Activated T-helper 9 cell treated with anti-CD3 and anti-CD28 coated beads, Interleukin-2, amount 50 U/mL, for 16 hours (primary cell): ENCODE data around the gene PCDH12.

Source experiments
- DNase-seq: peaks from one replicate; pipeline ENCODE4 v3.0.0-alpha.2; 2020; ENCODE audit warnings: low read depth

Gene PCDH12

GRCh38 chr5:141958113-141958512, at the start of gene PCDH12:
Gene PCDH12 (minus strand): TSS chr5:141958202. CDS start chr5:141957851, 351 bp downstream.
- no peak for DNase-seq

GRCh38 chr5:142007237-142007544, 49.2 kb upstream of the PCDH12 start:
- DNase-seq = no peak

DNA sequence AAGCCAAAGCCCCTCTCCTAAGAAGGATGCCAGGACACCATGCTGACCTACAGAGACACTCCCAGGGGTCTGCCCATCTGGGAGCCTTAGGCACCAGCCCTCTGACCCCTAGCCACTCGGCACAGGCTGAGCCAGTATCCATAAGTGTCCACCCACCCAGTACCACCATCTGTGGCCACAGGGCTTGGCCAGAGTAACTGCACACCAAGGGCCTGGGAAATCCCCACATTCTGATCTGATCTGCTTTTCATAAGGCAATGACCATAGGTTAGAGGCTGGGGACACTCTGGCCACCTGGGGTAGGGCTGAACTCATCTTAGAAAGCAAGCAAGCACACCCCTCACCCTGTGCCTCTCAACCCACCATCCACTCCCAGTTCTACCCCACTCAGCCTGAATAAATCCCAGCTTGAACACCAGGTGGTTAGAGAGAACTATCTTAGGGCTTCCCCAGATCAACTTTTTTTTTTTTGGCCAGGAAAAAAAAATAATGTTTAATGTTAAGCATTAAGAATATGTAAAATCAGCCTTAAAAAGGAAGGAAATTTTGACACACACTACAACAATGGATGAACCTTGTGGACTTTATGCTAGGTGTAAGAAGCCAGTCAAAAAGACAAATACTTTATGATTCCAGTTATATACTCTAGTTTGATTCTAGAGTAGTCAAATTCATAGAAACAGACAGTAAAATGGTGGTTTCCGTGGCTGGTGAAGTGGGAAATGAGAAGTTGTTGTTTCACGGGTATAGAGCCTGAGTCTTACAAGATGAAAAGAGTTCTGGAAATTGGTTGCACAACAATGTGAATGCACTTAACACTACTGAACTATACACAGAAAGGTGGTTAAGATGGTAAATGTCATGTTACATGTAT, 48.6 kb upstream of the PCDH12 start:
- no peak for DNase-seq

DNA sequence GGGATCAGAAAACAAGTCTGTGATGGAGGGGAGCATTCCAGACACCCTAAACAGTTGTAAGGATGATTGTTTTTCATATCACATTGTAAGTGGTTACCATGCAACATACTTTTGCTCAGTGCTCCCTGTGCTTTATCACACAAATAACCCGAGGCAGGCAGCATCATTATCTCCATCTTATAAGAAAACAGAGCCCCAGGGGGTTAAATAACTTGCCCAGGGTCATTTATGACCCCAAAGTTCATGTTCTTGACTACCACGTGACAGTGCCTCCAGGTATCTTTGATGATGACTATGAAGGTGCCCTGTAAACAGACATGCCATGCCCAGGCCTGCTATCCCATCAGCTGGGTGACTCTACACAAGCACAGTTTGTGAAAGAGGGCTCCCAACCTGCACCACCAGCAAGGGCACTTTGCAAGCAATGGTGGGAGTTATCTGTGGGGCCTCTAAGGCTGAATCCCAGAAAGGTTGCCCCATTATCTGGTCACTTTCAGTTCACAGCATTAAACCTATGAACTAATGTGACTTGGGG, 45.3 kb upstream of the PCDH12 start:
- DNase-seq = no peak

DNA sequence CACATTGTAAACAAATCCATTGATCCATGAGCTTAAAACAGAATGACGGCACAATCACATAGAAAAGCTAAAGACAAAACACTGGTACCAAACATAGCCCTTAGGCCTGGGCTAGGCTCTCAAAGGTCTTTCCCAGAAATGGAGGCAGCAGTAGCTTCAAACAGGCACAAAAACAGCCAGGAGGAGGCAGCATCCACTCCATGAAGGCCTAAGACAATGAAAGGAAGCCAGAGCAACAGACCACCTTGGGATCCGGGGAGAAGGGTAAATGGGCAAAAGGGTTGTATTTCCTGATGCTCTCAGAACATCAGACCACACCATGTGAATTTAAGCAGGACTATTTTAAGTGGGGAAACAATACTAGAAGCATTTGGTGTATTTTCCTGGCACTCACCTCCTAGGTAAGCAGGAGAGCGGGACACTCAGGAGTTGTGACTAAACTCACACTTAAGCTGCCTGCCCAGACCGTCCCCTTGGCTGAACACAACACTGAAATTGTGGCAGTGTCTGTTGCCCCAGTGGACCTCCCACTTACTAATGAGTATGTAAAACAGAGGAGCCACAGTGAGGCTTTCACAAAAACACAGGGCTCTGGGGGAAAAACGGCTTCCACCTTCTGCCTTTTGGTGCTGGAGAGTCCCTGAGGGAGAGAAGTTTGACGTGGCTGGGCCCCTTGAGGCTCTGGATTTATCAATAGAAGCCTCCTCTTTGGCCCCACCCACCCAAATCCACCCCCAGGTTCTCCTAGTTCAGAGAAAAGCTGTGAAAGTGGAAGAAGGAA, 42.9 kb upstream of the PCDH12 start:
- DNase-seq = no peak

GRCh38 chr5:142000173-142000572, 42.2 kb upstream of the PCDH12 start:
- no peak for DNase-seq

GRCh38 chr5:141997358-141997960, 39.5 kb upstream of the PCDH12 start:
- no peak for DNase-seq

GRCh38 chr5:141995656-141996055, 37.7 kb upstream of the PCDH12 start:
- no peak for DNase-seq

- no peak for DNase-seq
Observed at GRCh38 chr5:141994511-141995136, 36.6 kb upstream of the PCDH12 start.

DNA sequence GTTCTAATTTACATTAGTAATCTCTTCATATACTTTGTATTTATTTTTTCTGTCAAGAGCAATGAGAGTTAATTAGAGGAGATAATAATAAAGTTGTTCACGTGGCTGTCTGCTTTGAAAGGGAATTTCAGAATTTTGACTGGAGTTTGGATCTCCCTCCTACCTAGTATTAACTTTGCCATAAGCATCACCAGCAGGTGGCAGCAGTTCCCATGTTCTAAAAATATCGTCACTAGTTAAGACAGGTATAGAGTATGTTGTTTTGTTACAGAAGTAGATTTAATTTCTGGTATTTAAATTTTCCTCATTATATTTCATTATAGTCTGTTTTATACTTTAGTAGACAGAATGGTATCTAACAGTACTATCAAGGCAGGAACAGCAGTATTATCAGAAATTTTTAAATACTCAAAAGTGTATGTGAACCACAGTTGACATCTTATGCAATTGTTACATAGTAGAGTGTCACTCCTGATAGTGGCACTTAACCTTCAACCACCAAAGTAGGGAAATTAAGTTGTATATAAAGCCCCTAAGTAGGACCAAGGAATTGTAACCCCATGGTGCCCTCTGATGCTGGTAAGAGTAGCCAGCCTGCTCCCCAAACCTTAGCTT, 34.5 kb upstream of the PCDH12 start:
- peak; percentile 67 for DNase-seq

DNA sequence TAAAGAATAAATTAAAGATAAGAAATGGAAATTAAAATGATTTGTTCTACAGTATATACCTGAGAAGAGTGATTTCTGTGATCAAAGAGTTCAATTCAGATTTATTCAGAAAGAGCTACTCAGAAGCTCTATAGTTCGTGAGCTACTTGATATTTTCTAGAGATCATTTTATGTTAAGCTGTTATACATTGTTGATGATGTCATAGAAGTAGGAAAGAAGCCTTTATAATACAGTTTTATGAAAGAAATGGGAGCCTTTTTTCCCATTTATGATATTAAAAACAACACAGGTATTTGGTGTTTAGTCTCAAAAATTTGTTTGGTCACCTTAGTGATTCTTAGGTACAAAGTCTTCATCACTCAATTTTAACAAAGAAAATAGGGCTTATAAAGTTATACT, 31.7 kb upstream of the PCDH12 start:
- DNase-seq = no peak

DNA sequence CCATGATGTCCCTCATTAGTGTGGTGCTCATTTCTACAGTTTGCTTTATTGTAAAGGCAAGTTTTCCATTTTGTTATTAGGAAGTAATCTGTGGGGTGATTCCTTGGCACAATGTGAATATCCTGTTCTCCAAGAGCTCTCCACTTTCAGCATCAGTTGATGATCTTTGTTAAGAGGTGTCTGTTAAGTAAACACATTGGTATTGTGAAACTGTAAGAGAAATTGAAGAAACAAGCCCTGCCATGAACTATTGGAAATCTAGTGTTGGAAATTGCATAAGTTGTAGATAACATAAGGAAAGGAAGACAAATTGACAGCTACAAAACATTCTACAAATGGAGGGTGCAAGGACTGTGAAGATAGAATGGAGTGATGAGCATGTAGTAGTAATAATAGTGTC, 28.1 kb upstream of the PCDH12 start:
- no peak for DNase-seq

DNA sequence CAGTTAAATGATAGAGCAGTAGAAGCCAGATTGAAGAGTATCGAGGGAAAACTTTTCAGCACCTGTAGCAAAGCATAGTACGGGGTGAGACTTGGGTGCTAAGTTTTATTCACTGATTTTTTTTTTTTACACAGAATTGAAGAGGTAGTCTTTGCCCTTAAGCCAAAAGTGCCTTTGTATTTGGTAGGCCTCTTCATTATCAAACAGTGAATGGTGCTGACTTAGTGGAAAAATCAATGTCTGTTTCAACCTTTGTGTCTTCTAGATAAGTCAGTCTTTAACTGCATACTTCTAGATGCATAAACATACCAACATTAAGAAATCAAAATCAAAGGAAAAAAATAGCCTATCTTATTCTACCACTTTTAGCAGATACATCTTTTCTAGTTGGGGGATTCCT, 24.6 kb upstream of the PCDH12 start:
- no peak for DNase-seq

- no peak for DNase-seq
Observed at GRCh38 chr5:141978389-141978788, 20.4 kb upstream of the PCDH12 start.

- no peak for DNase-seq
Observed at GRCh38 chr5:141976176-141976575, 18.2 kb upstream of the PCDH12 start.

- DNase-seq = no peak
Observed at GRCh38 chr5:141973871-141974595, 16.0 kb upstream of the PCDH12 start.

GRCh38 chr5:141969783-141970771, 12.1 kb upstream of the PCDH12 start:
- DNase-seq = no peak

GRCh38 chr5:141968914-141969608, 11.1 kb upstream of the PCDH12 start, which contains the start of gene RNF14:
Gene RNF14 (plus strand): TSS chr5:141969105. CDS start chr5:141973589, 4,484 bp downstream.
- DNase-seq = peak; percentile 94

- no peak for DNase-seq
Observed at GRCh38 chr5:141966963-141967333, 8.9 kb upstream of the PCDH12 start.
